Breast epithelium (tissue), 3 donors: Measurements from ENCODE around the gene RASD2.

Experiments used
- POLR2A ChIP-seq: fragments of 450-650 bp; IDR thresholded peaks from one replicate; pipeline ENCODE4 v1.6.1; 2016; ENCODE audit warnings: antibody characterized with exemption, mild to moderate bottlenecking, moderate library complexity
- POLR2AphosphoS5 ChIP-seq, 3 donors: sonication (generic); formaldehyde crosslinking; IDR thresholded peaks; one replicate each; pipeline ENCODE4 v1.6.1; 2017; ENCODE audit warnings: antibody characterized with exemption in 3 of 3
- TF ChIP-seq, protein P1 (sequence below), 3 donors: fragments of 450-650 bp; IDR thresholded peaks; one replicate each; pipeline ENCODE4 v1.5.1; 2016 to 2017; ENCODE audit warnings: antibody characterized with exemption in 3 of 3, mild to moderate bottlenecking in 3 of 3, moderate library complexity in 3 of 3

DNA sequence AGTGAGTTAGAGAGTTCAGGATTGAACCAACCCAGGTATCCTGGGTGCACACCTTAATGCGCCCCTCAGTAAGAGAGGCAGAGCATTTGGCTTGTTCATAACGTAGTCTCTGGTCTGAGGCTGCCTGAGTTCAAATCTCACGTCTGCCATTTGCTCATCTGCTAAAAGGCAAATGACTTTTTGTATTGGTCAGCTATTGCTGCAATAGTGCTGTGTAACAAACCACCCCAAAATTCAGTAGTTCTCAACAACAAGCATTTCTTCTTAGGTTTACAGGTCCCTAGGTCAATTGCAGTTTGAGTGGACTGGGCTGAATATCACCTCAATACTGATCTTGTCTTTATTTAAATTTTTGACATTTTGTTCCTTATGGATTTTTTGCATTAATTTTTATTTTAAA is 18.1 kb downstream of the RASD2 start:
- TF ChIP-seq, protein P1, sequence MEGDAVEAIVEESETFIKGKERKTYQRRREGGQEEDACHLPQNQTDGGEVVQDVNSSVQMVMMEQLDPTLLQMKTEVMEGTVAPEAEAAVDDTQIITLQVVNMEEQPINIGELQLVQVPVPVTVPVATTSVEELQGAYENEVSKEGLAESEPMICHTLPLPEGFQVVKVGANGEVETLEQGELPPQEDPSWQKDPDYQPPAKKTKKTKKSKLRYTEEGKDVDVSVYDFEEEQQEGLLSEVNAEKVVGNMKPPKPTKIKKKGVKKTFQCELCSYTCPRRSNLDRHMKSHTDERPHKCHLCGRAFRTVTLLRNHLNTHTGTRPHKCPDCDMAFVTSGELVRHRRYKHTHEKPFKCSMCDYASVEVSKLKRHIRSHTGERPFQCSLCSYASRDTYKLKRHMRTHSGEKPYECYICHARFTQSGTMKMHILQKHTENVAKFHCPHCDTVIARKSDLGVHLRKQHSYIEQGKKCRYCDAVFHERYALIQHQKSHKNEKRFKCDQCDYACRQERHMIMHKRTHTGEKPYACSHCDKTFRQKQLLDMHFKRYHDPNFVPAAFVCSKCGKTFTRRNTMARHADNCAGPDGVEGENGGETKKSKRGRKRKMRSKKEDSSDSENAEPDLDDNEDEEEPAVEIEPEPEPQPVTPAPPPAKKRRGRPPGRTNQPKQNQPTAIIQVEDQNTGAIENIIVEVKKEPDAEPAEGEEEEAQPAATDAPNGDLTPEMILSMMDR (IDR thresholded peaks at IDR 0.05), result no peak
- TF ChIP-seq POLR2A (no peak), POLR2AphosphoS5 (IDR thresholded peaks at IDR 0.05) (no peak)
